ENCODE measurements around the gene ZFAND6.
"Not testable (repeated sequence)": the region's sequence is repeated elsewhere in the genome, so short reads cannot be mapped to it uniquely, and the experiment has no call there.

ZFAND6 gene

GRCh38 chr15:80045219-80045618 lies 14.3 kb upstream of the ZFAND6 start:
- FAIRE-seq; DNase-seq (ENCODE audit: extremely low spot score, insufficient read length, low read depth): not testable (repeated sequence)

GRCh38 chr15:80049046-80049445 lies 10.4 kb upstream of the ZFAND6 start:
- DNase-seq (ENCODE audit: extremely low spot score, insufficient read length, low read depth) (no peak), FAIRE-seq (no peak)

GRCh38 chr15:80052597-80053304 lies 6.7 kb upstream of the ZFAND6 start:
- peak; percentile 70 for FAIRE-seq

GRCh38 chr15:80055933-80056332 lies 3.5 kb upstream of the ZFAND6 start:
- peak; percentile 74 for FAIRE-seq

More at GRCh38 chr15:80052597-80053304, 6.7 kb upstream of the ZFAND6 start:
- no peak for DNase-seq (ENCODE audit: extremely low spot score, insufficient read length, low read depth)

GRCh38 chr15:80058044-80058443 lies 1.4 kb upstream of the ZFAND6 start:
- no peak for DNase-seq (ENCODE audit: extremely low spot score, insufficient read length, low read depth)
- FAIRE-seq = no peak

More at GRCh38 chr15:80055933-80056332, 3.5 kb upstream of the ZFAND6 start:
- no peak for DNase-seq (ENCODE audit: extremely low spot score, insufficient read length, low read depth)

- no peak for FAIRE-seq
- peak; percentile 35 for DNase-seq (ENCODE audit: extremely low spot score, insufficient read length, low read depth)
These were observed 395 bp downstream of the ZFAND6 start for GRCh38 chr15:80059786-80060355.

GRCh38 chr15:80060356-80061006 lies 1.0 kb downstream of the ZFAND6 start:
- DNase-seq (ENCODE audit: extremely low spot score, insufficient read length, low read depth) (no peak), FAIRE-seq (peak; percentile 35)

GRCh38 chr15:80061582-80061981 lies 2.1 kb downstream of the ZFAND6 start:
- FAIRE-seq = peak; percentile 41

GRCh38 chr15:80066912-80067311 lies 7.4 kb downstream of the ZFAND6 start:
- FAIRE-seq (peak; percentile 9), DNase-seq (ENCODE audit: extremely low spot score, insufficient read length, low read depth) (no peak)

More at GRCh38 chr15:80061582-80061981, 2.1 kb downstream of the ZFAND6 start:
- DNase-seq (ENCODE audit: extremely low spot score, insufficient read length, low read depth) = no peak

- FAIRE-seq (no peak), DNase-seq (ENCODE audit: extremely low spot score, insufficient read length, low read depth) (no peak)
These were observed 9.1 kb downstream of the ZFAND6 start for GRCh38 chr15:80068578-80068977.

GRCh38 chr15:80070840-80071239 lies 11.4 kb downstream of the ZFAND6 start:
- DNase-seq (ENCODE audit: extremely low spot score, insufficient read length, low read depth) (no peak), FAIRE-seq (no peak)

GRCh38 chr15:80071652-80072051 lies 12.2 kb downstream of the ZFAND6 start:
- FAIRE-seq = no peak
- DNase-seq (ENCODE audit: extremely low spot score, insufficient read length, low read depth) = no peak

GRCh38 chr15:80072285-80072994 lies 13.0 kb downstream of the ZFAND6 start:
- DNase-seq (ENCODE audit: extremely low spot score, insufficient read length, low read depth) (peak; percentile 17), FAIRE-seq (peak; percentile 91)

GRCh38 chr15:80073197-80073596 lies 13.7 kb downstream of the ZFAND6 start:
- FAIRE-seq (no peak), DNase-seq (ENCODE audit: extremely low spot score, insufficient read length, low read depth) (no peak)

GRCh38 chr15:80076321-80077318 lies 17.1 kb downstream of the ZFAND6 start:
- DNase-seq (ENCODE audit: extremely low spot score, insufficient read length, low read depth) = no peak
- FAIRE-seq = no peak

- peak; percentile 39 for FAIRE-seq
- no peak for DNase-seq (ENCODE audit: extremely low spot score, insufficient read length, low read depth)
These were observed 21.9 kb downstream of the ZFAND6 start for GRCh38 chr15:80081390-80081789.

GRCh38 chr15:80087104-80087503 lies 27.6 kb downstream of the ZFAND6 start:
- FAIRE-seq = no peak
- DNase-seq (ENCODE audit: extremely low spot score, insufficient read length, low read depth) = no peak

- no peak for DNase-seq (ENCODE audit: extremely low spot score, insufficient read length, low read depth)
- FAIRE-seq = no peak
These were observed 30.6 kb downstream of the ZFAND6 start for GRCh38 chr15:80090041-80090440.

- DNase-seq (ENCODE audit: extremely low spot score, insufficient read length, low read depth) (no peak), FAIRE-seq (no peak)
These were observed 31.5 kb downstream of the ZFAND6 start for GRCh38 chr15:80090879-80091503.

All from GM18507 (cell line).